GM23338 (cell line): Measurements from ENCODE around the gene GRID1.

Experiments used
- CREB1 ChIP-seq: fragments of 250-450 bp; sonication (Bioruptor Pico); IDR thresholded peaks from 2 replicates; pipeline ENCODE4 v1.5.0; 2020; ENCODE audit warnings: low read depth, mild to moderate bottlenecking, moderate library complexity
- ETS1 ChIP-seq: IDR thresholded peaks from 2 replicates; pipeline ENCODE4 v1.6.1; 2016; ENCODE audit warnings: antibody characterized with exemption
- EZH2 ChIP-seq: fragments of 200-600 bp; sonication (generic); IDR thresholded peaks from one replicate; pipeline ENCODE4 v1.8.0; 2017; ENCODE audit warnings: antibody characterized with exemption, mild to moderate bottlenecking, low read depth; ENCODE audit not compliant: unreplicated experiment
- EZH2phosphoT487 ChIP-seq: fragments of 200-600 bp; sonication (generic); IDR thresholded peaks from one replicate; pipeline ENCODE4 v1.8.1; 2018; ENCODE audit warnings: antibody characterized with exemption; ENCODE audit not compliant: unreplicated experiment
- JUNB ChIP-seq: IDR thresholded peaks from one replicate; pipeline ENCODE4 v1.6.1; 2016; ENCODE audit warnings: antibody characterized with exemption; ENCODE audit not compliant: unreplicated experiment
- POLR2AphosphoS5 ChIP-seq: IDR thresholded peaks from 2 replicates; pipeline ENCODE4 v1.6.1; 2016; ENCODE audit warnings: antibody characterized with exemption, low read depth
- REST ChIP-seq: IDR thresholded peaks from one replicate; pipeline ENCODE4 v1.6.1; 2018; ENCODE audit warnings: antibody characterized with exemption; ENCODE audit not compliant: unreplicated experiment
- STAT1 ChIP-seq: IDR thresholded peaks from one replicate; pipeline ENCODE4 v1.6.1; 2016; ENCODE audit warnings: antibody characterized with exemption; ENCODE audit not compliant: unreplicated experiment
- ZNF462 ChIP-seq: fragments of 250-450 bp; sonication (Bioruptor Pico); IDR thresholded peaks from 2 replicates; pipeline ENCODE4 v1.5.0; 2020; ENCODE audit warnings: mild to moderate bottlenecking, moderate library complexity
- TF ChIP-seq, protein P1 (sequence below), 2 experiments: fragments of 200-600 bp in 1 of 2; sonication (generic) in 1 of 2; conservative IDR thresholded peaks; 2 replicates each; pipeline versions ENCODE4 v1.5.1 to v1.6.1; 2016 to 2017; ENCODE audit warnings: antibody characterized with exemption in 2 of 2, low read depth in 2 of 2, mild to moderate bottlenecking in 2 of 2, moderate library complexity in 1 of 2

- TF ChIP-seq, protein P1, sequence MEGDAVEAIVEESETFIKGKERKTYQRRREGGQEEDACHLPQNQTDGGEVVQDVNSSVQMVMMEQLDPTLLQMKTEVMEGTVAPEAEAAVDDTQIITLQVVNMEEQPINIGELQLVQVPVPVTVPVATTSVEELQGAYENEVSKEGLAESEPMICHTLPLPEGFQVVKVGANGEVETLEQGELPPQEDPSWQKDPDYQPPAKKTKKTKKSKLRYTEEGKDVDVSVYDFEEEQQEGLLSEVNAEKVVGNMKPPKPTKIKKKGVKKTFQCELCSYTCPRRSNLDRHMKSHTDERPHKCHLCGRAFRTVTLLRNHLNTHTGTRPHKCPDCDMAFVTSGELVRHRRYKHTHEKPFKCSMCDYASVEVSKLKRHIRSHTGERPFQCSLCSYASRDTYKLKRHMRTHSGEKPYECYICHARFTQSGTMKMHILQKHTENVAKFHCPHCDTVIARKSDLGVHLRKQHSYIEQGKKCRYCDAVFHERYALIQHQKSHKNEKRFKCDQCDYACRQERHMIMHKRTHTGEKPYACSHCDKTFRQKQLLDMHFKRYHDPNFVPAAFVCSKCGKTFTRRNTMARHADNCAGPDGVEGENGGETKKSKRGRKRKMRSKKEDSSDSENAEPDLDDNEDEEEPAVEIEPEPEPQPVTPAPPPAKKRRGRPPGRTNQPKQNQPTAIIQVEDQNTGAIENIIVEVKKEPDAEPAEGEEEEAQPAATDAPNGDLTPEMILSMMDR (conservative IDR thresholded peaks at IDR 0.05; ENCODE audit: low read depth in 2 of 2): peak; percentile 49 to 59
- no peak for TF ChIP-seq EZH2
- TF ChIP-seq POLR2AphosphoS5: no peak
- TF ChIP-seq REST: no peak
- no peak for TF ChIP-seq ZNF462
- TF ChIP-seq EZH2phosphoT487: no peak
- no peak for TF ChIP-seq STAT1
- no peak for TF ChIP-seq JUNB
- no peak for TF ChIP-seq CREB1 (CRISPR knock-in tag)
- TF ChIP-seq ETS1: no peak
These were observed 41.4 kb downstream of the GRID1 start for GRCh38 chr10:86325158-86325557.
